ENCODE measurements around the gene ATP11B. TPM values are rescaled to one million over a fixed set of nuclear protein-coding genes. Genes with fewer than 3 reads are reported as not detected.

The ATP11B gene
- total RNA-seq, 1 donor from 2014 or later = 38.6 TPM

- Histone ChIP-seq H3K27me3 (ENCODE audit: control insufficient read depth, insufficient read depth, low read length) (no peaks in the 10 kb centered on the region), H3K36me3 (ENCODE audit: control insufficient read depth, insufficient read depth, low read length) (no peaks in the 10 kb centered on the region), H3K4me3 (ENCODE audit: low read depth, low read length) (no peak overlapping the region)
- no peak for DNase-seq (ENCODE audit: low read depth)
- no peak for TF ChIP-seq CTCF (IDR thresholded peaks at IDR 0.05; ENCODE audit: insufficient read depth, low read length, poor library complexity, severe bottlenecking)
These were observed 143.6 kb downstream of the ATP11B start for GRCh38 chr3:182936918-182937285.

GRCh38 chr3:182937293-182938051 is 144.2 kb downstream of the ATP11B start:
- H3K36me3 ChIP-seq (ENCODE audit: control insufficient read depth, insufficient read depth, low read length) = no peaks in the 10 kb centered on the region
- TF ChIP-seq CTCF (IDR thresholded peaks at IDR 0.05; ENCODE audit: insufficient read depth, low read length, poor library complexity, severe bottlenecking) = no peak
- H3K27me3 ChIP-seq (ENCODE audit: control insufficient read depth, insufficient read depth, low read length) = no peaks in the 10 kb centered on the region
- H3K4me3 ChIP-seq (ENCODE audit: low read depth, low read length) = no peak overlapping the region
- DNase-seq (ENCODE audit: low read depth) = no peak

- DNase-seq (ENCODE audit: low read depth) = no peak
- Histone ChIP-seq H3K36me3 (ENCODE audit: control insufficient read depth, insufficient read depth, low read length) (no peaks in the 10 kb centered on the region), H3K27me3 (ENCODE audit: control insufficient read depth, insufficient read depth, low read length) (no peaks in the 10 kb centered on the region), H3K4me3 (ENCODE audit: low read depth, low read length) (no peak overlapping the region)
- TF ChIP-seq CTCF (IDR thresholded peaks at IDR 0.05; ENCODE audit: insufficient read depth, low read length, poor library complexity, severe bottlenecking) = no peak
These were observed 147.0 kb downstream of the ATP11B start for GRCh38 chr3:182940266-182940808.

GRCh38 chr3:182941719-182942118 is 148.4 kb downstream of the ATP11B start:
- Histone ChIP-seq H3K27me3 (ENCODE audit: control insufficient read depth, insufficient read depth, low read length) (no peaks in the 10 kb centered on the region), H3K36me3 (ENCODE audit: control insufficient read depth, insufficient read depth, low read length) (no peaks in the 10 kb centered on the region), H3K4me3 (ENCODE audit: low read depth, low read length) (no peak overlapping the region)
- DNase-seq (ENCODE audit: low read depth) = no peak
- no peak for TF ChIP-seq CTCF (IDR thresholded peaks at IDR 0.05; ENCODE audit: insufficient read depth, low read length, poor library complexity, severe bottlenecking)

GRCh38 chr3:182947888-182948287 is 154.6 kb downstream of the ATP11B start:
- H3K36me3 ChIP-seq (ENCODE audit: control insufficient read depth, insufficient read depth, low read length) = peaks cover 2% of the 10 kb centered on the region
- H3K4me3 ChIP-seq (ENCODE audit: low read depth, low read length) = no peak overlapping the region
- no peaks in the 10 kb centered on the region for H3K27me3 ChIP-seq (ENCODE audit: control insufficient read depth, insufficient read depth, low read length)
- TF ChIP-seq CTCF (IDR thresholded peaks at IDR 0.05; ENCODE audit: insufficient read depth, low read length, poor library complexity, severe bottlenecking) = no peak
- no peak for DNase-seq (ENCODE audit: low read depth)

GRCh38 chr3:182948305-182948704 is 155.0 kb downstream of the ATP11B start:
- no peak for DNase-seq (ENCODE audit: low read depth)
- no peak for TF ChIP-seq CTCF (IDR thresholded peaks at IDR 0.05; ENCODE audit: insufficient read depth, low read length, poor library complexity, severe bottlenecking)
- Histone ChIP-seq H3K4me3 (ENCODE audit: low read depth, low read length) (no peak overlapping the region), H3K36me3 (ENCODE audit: control insufficient read depth, insufficient read depth, low read length) (peaks cover 2% of the 10 kb centered on the region), H3K27me3 (ENCODE audit: control insufficient read depth, insufficient read depth, low read length) (no peaks in the 10 kb centered on the region)
